Neuronal stem cell (in vitro differentiated cells): ENCODE results near the gene GAK.

Experiments used
- DNase-seq: peaks from one replicate; pipeline ENCODE4 v3.0.0-alpha.2; 2013; ENCODE audit warnings: low spot score
- H2AFZ ChIP-seq: one replicate; pipeline ENCODE4 v1.6.1; 2013; ENCODE audit warnings: mild to moderate bottlenecking, low read length, inconsistent platforms
- H2AK5ac ChIP-seq: 2 replicates; pipeline ENCODE4 v1.6.1; 2013; ENCODE audit warnings: low read depth, mild to moderate bottlenecking, inconsistent platforms, low read length, moderate library complexity, mixed read lengths
- H2BK120ac ChIP-seq: 2 replicates; pipeline ENCODE4 v1.6.1; 2013; ENCODE audit warnings: low read depth, mild to moderate bottlenecking, inconsistent platforms, low read length, moderate library complexity, mixed read lengths
- H2BK12ac ChIP-seq: one replicate; pipeline ENCODE4 v1.6.1; 2013; ENCODE audit warnings: low read length, inconsistent platforms
- H2BK15ac ChIP-seq: 2 replicates; pipeline ENCODE4 v1.6.1; 2013; ENCODE audit warnings: mild to moderate bottlenecking, low read length, inconsistent platforms, mixed read lengths
- H2BK5ac ChIP-seq: one replicate; pipeline ENCODE4 v1.6.1; 2013; ENCODE audit warnings: inconsistent platforms, mild to moderate bottlenecking, low read length, moderate library complexity
- H3K14ac ChIP-seq: one replicate; pipeline ENCODE4 v1.6.1; 2013; ENCODE audit warnings: low read length, inconsistent platforms
- H3K18ac ChIP-seq: 2 replicates; pipeline ENCODE4 v1.6.1; 2013; ENCODE audit warnings: low read length, inconsistent platforms
- H3K23ac ChIP-seq: 2 replicates; pipeline ENCODE4 v1.6.1; 2013; ENCODE audit warnings: low read depth, mild to moderate bottlenecking, mixed read lengths, low read length, inconsistent platforms; ENCODE audit not compliant: poor library complexity
- H3K27ac ChIP-seq: replicated peaks from 3 replicates; pipeline ENCODE4 v1.5.1; 2013; ENCODE audit warnings: low read length, inconsistent platforms
- H3K27me3 ChIP-seq, 3 experiments: 2 replicates each; pipeline ENCODE4 v1.6.1; 2013; ENCODE audit warnings: low read length in 3 of 3, mild to moderate bottlenecking in 2 of 3, inconsistent platforms in 1 of 3, low read depth in 1 of 3, mixed read lengths in 1 of 3, moderate library complexity in 1 of 3; ENCODE audit not compliant: control insufficient read depth in 3 of 3, insufficient read depth in 3 of 3
- H3K36me3 ChIP-seq, 2 donors: replicated peaks in 1 of 2; 2 replicates each; pipeline ENCODE4 v1.6.1; 2013; ENCODE audit warnings: low read length in 2 of 2; ENCODE audit not compliant: control insufficient read depth in 2 of 2, insufficient read depth in 2 of 2
- H3K4ac ChIP-seq: 2 replicates; pipeline ENCODE4 v1.6.1; 2013; ENCODE audit warnings: inconsistent platforms, mild to moderate bottlenecking, low read length, moderate library complexity
- H3K4me1 ChIP-seq, 2 donors: 1 replicate in 1 of 2; 2 replicates in 1 of 2; pipeline ENCODE4 v1.6.1; 2013; ENCODE audit warnings: low read length in 2 of 2, low read depth in 1 of 2; ENCODE audit not compliant: control insufficient read depth in 2 of 2, insufficient read depth in 1 of 2
- H3K4me2 ChIP-seq: one replicate; pipeline ENCODE4 v1.6.1; 2013; ENCODE audit warnings: mild to moderate bottlenecking, low read length, inconsistent platforms; ENCODE audit not compliant: insufficient read depth, poor library complexity, severe bottlenecking
- H3K4me3 ChIP-seq, 2 donors: 2 replicates each; pipeline ENCODE4 v1.5.1; 2013; ENCODE audit warnings: low read length in 2 of 2, mild to moderate bottlenecking in 2 of 2, inconsistent platforms in 1 of 2, moderate library complexity in 1 of 2
- H3K79me1 ChIP-seq: one replicate; pipeline ENCODE4 v1.6.1; 2013; ENCODE audit warnings: low read depth, mild to moderate bottlenecking, inconsistent platforms, low read length, moderate library complexity
- H3K9ac ChIP-seq: one replicate; pipeline ENCODE4 v1.6.1; 2013; ENCODE audit warnings: mild to moderate bottlenecking, low read depth, low read length, inconsistent platforms; ENCODE audit not compliant: poor library complexity
- H3K9me3 ChIP-seq, 2 donors: replicated peaks in 1 of 2; 2 replicates each; pipeline versions ENCODE3 to v1.6.1; 2013; ENCODE audit warnings: low read length in 2 of 2, mild to moderate bottlenecking in 2 of 2, inconsistent platforms in 1 of 2, low read depth in 1 of 2, mixed read lengths in 1 of 2, moderate library complexity in 1 of 2; ENCODE audit not compliant: control insufficient read depth in 2 of 2, insufficient read depth in 1 of 2
- H4K8ac ChIP-seq: one replicate; pipeline ENCODE4 v1.6.1; 2013; ENCODE audit warnings: low read depth, mild to moderate bottlenecking, inconsistent platforms, low read length, moderate library complexity
- H4K91ac ChIP-seq: one replicate; pipeline ENCODE4 v1.6.1; 2013; ENCODE audit warnings: low read length, low read depth, mild to moderate bottlenecking, inconsistent platforms; ENCODE audit not compliant: poor library complexity
- WGBS, 2 donors: extraction: QIAGEN DNeasy Blood & Tissue Kit; methylation state at CpG; one replicate each; pipeline ENCODE4 v1.1.7; 2013; ENCODE audit warnings: missing lambda C conversion rate in 2 of 2, mixed read lengths in 1 of 2; ENCODE audit not compliant: insufficient read length in 2 of 2, insufficient replicate concordance in 1 of 2; ENCODE audit errors: extremely low coverage in 2 of 2; 5-methylcytosine and 5-hydroxymethylcytosine counted together

Gene GAK

GRCh38 chr4:973431-974397, 41.6 kb upstream of the GAK start, which contains the start of gene DGKQ:
Gene DGKQ, minus strand, starts transcription at chr4:973569. Its CDS starts 87 bp downstream, at chr4:973482.
- Histone ChIP-seq H2BK5ac (peak within 1 kb of the TSS; percentile 13), H2AFZ (peak within 1 kb of the TSS; percentile 94), H2BK120ac (no peak within 1 kb of the TSS), H3K23ac (peak within 1 kb of the TSS; percentile 25), H3K4me2 (peak within 1 kb of the TSS; percentile 97), H4K8ac (no peak within 1 kb of the TSS), H3K14ac (peak within 1 kb of the TSS; percentile 82), H3K18ac (peak within 1 kb of the TSS; percentile 90), H4K91ac (no peak within 1 kb of the TSS), H3K27ac (no peak within 1 kb of the TSS), H3K9me3 (peaks cover 7 to 11% of the 10 kb centered on the region in 2 donors), H3K79me1 (no peaks in the 10 kb centered on the region), H3K4me1 (peaks cover 2 to 10% of the 10 kb centered on the region in 2 donors), H3K36me3 (no peaks in the 10 kb centered on the region), H2BK15ac (peak within 1 kb of the TSS; percentile 71), H3K4me3 (peak within 1 kb of the TSS; percentile 82 to 88), H3K4ac (peak within 1 kb of the TSS; percentile 76), H2BK12ac (peak within 1 kb of the TSS; percentile 58), H3K9ac (peak within 1 kb of the TSS; percentile 92), H2AK5ac (peak within 1 kb of the TSS; percentile 88), H3K27me3 (peaks cover 0 to 29% (median 4%) of the 10 kb centered on the region in 3 experiments)
- WGBS, 2 donors: no CpG with 5 or more reads among the region's 123 CpGs
- peak; percentile 83 for DNase-seq

GRCh38 chr4:972651-973424, 40.7 kb upstream of the GAK start:
- no peak overlapping the region for H2BK120ac ChIP-seq
- H2BK15ac ChIP-seq: no peak overlapping the region
- peak overlapping the region; percentile 88 for H2AK5ac ChIP-seq
- H3K9me3 ChIP-seq: peaks cover 7 to 11% of the 10 kb centered on the region in 2 donors
- H3K4me2 ChIP-seq: peak overlapping the region; percentile 97
- no peak overlapping the region for H4K8ac ChIP-seq
- H2AFZ ChIP-seq: peak overlapping the region; percentile 91
- H3K14ac ChIP-seq: peak overlapping the region; percentile 82
- peaks cover 2 to 10% of the 10 kb centered on the region in 2 donors for H3K4me1 ChIP-seq
- no CpG with 5 or more reads among the region's 65 CpGs for WGBS, 2 donors
- H3K9ac ChIP-seq: peak overlapping the region; percentile 92
- H2BK5ac ChIP-seq: no peak overlapping the region
- DNase-seq: no peak
- peak overlapping the region; percentile 76 for H3K4ac ChIP-seq
- H3K36me3 ChIP-seq: no peaks in the 10 kb centered on the region
- no peaks in the 10 kb centered on the region for H3K79me1 ChIP-seq
- peak overlapping the region; percentile 82 to 88 for H3K4me3 ChIP-seq
- no peak overlapping the region for H2BK12ac ChIP-seq
- H3K23ac ChIP-seq: peak overlapping the region; percentile 25
- H4K91ac ChIP-seq: no peak overlapping the region
- H3K27me3 ChIP-seq: peaks cover 0 to 37% (median 10%) of the 10 kb centered on the region in 3 experiments
- no peak overlapping the region for H3K27ac ChIP-seq
- peak overlapping the region; percentile 90 for H3K18ac ChIP-seq

GRCh38 chr4:971666-972500, 39.8 kb upstream of the GAK start:
- H4K8ac ChIP-seq: no peak overlapping the region
- WGBS, 2 donors: no CpG with 5 or more reads among the region's 24 CpGs
- peak overlapping the region; percentile 38 for H3K18ac ChIP-seq
- H2AFZ ChIP-seq: peak overlapping the region; percentile 91
- peak overlapping the region; percentile 74 for H2AK5ac ChIP-seq
- H3K27me3 ChIP-seq: peaks cover 0 to 46% (median 14%) of the 10 kb centered on the region in 3 experiments
- peak overlapping the region in 1 of 2 donors; percentile 82 for H3K4me3 ChIP-seq
- no peak overlapping the region for H2BK12ac ChIP-seq
- H3K4me2 ChIP-seq: no peak overlapping the region
- no peaks in the 10 kb centered on the region for H3K79me1 ChIP-seq
- H2BK5ac ChIP-seq: no peak overlapping the region
- H2BK15ac ChIP-seq: no peak overlapping the region
- peak overlapping the region; percentile 92 for H3K23ac ChIP-seq
- DNase-seq: no peak
- H2BK120ac ChIP-seq: no peak overlapping the region
- H3K4me1 ChIP-seq: peaks cover 2 to 10% of the 10 kb centered on the region in 2 donors
- H4K91ac ChIP-seq: no peak overlapping the region
- no peak overlapping the region for H3K27ac ChIP-seq
- no peak overlapping the region for H3K9ac ChIP-seq
- no peak overlapping the region for H3K4ac ChIP-seq
- peak overlapping the region; percentile 82 for H3K14ac ChIP-seq
- no peaks in the 10 kb centered on the region for H3K36me3 ChIP-seq
- peaks cover 7 to 11% of the 10 kb centered on the region in 2 donors for H3K9me3 ChIP-seq
